ENCODE data around the gene PLA2G2C.

The PLA2G2C gene

GRCh38 chr1:20194757-20195461, 8.6 kb upstream of the PLA2G2C start:
- no peak overlapping the region for H3K4me3 ChIP-seq (ENCODE audit: low read depth, low read length)
- TF ChIP-seq CTCF (IDR thresholded peaks at IDR 0.05; ENCODE audit: low read depth, low read length): peak; percentile 92

- TF ChIP-seq CTCF (IDR thresholded peaks at IDR 0.05; ENCODE audit: low read depth, low read length): no peak
- H3K4me3 ChIP-seq (ENCODE audit: low read depth, low read length): no peak overlapping the region
Measured at GRCh38 chr1:20194224-20194623, 7.9 kb upstream of the PLA2G2C start.

GRCh38 chr1:20192871-20193411, 6.6 kb upstream of the PLA2G2C start:
- no peak for TF ChIP-seq CTCF (IDR thresholded peaks at IDR 0.05; ENCODE audit: low read depth, low read length)
- H3K4me3 ChIP-seq (ENCODE audit: low read depth, low read length): no peak overlapping the region

GRCh38 chr1:20192364-20192763, 6.0 kb upstream of the PLA2G2C start:
- no peak overlapping the region for H3K4me3 ChIP-seq (ENCODE audit: low read depth, low read length)
- TF ChIP-seq CTCF (IDR thresholded peaks at IDR 0.05; ENCODE audit: low read depth, low read length): no peak

- H3K4me3 ChIP-seq (ENCODE audit: low read depth, low read length): no peak overlapping the region
- no peak for TF ChIP-seq CTCF (IDR thresholded peaks at IDR 0.05; ENCODE audit: low read depth, low read length)
Measured at GRCh38 chr1:20191266-20191825, 5.0 kb upstream of the PLA2G2C start.

GRCh38 chr1:20190256-20191160, 4.2 kb upstream of the PLA2G2C start:
- no peak overlapping the region for H3K4me3 ChIP-seq (ENCODE audit: low read depth, low read length)
- TF ChIP-seq CTCF (IDR thresholded peaks at IDR 0.05; ENCODE audit: low read depth, low read length): no peak
